Uterus (tissue), 2 donors: ENCODE results near the gene FITM1.

Experiments used
- CTCF ChIP-seq, 4 experiments: fragments of 200-600 bp in 2 of 4; fragments of 450-650 bp in 2 of 4; sonication (generic) in 2 of 4; IDR thresholded peaks; one replicate each; pipeline ENCODE4 v1.5.1; 2016 to 2019; ENCODE audit warnings: antibody characterized with exemption in 4 of 4, mild to moderate bottlenecking in 2 of 4, moderate library complexity in 1 of 4
- POLR2A ChIP-seq, 2 donors: fragments of 450-650 bp; IDR thresholded peaks; one replicate each; pipeline ENCODE4 v1.6.1; 2016; ENCODE audit warnings: antibody characterized with exemption in 2 of 2, mild to moderate bottlenecking in 1 of 2, moderate library complexity in 1 of 2

- TF ChIP-seq POLR2A (IDR thresholded peaks at IDR 0.05) (no peak), CTCF (IDR thresholded peaks at IDR 0.05) (no peak)
Measured at GRCh38 chr14:24172871-24173281, 42.4 kb downstream of the FITM1 start.
